SK-N-SH (cell line): ENCODE measurements around the gene PCSK6. TPM values are rescaled to one million over a fixed set of nuclear protein-coding genes. Genes with fewer than 3 reads are reported as not detected.

Source experiments
- CTCF ChIA-PET: fragments of 300-600, 350-600 bp; formaldehyde crosslinking; extraction: SDS; loops from one replicate; lab custom pipeline; 2021; lab: Yijun Ruan, JAX
- POLR2A ChIA-PET: fragments of 350-600 bp; sonication (Branson Sonifier 250); formaldehyde crosslinking; extraction: SDS; loops from one replicate; lab custom pipeline; 2020; ENCODE audit warnings: antibody characterized with exemption, inconsistent platforms; lab: Yijun Ruan, JAX
- DNase-seq: peaks from one replicate; pipeline ENCODE4 v3.0.0; 2012
- H2AFZ ChIP-seq: fragments of 200-600 bp; sonication (generic); 2 replicates; pipeline ENCODE4 v1.8.1; 2016; ENCODE audit warnings: antibody characterized with exemption, mild to moderate bottlenecking, low read depth
- H3F3A ChIP-seq: fragments of 200-600 bp; sonication (generic); replicated peaks from 2 replicates; pipeline ENCODE3; 2016; ENCODE audit warnings: antibody characterized with exemption, mild to moderate bottlenecking; ENCODE audit not compliant: insufficient read depth
- H3K27ac ChIP-seq, 2 experiments: fragments of 200-500 bp in 1 of 2; fragments of 200-600 bp in 1 of 2; sonication (Bioruptor generic) in 1 of 2; sonication (generic), shearing (Covaris generic) in 1 of 2; 2 replicates each; pipeline versions ENCODE4 v1.5.1 to v1.6.1; 2014 to 2016; ENCODE audit warnings: low read depth in 2 of 2, inconsistent platforms in 1 of 2, low read length in 1 of 2, mild to moderate bottlenecking in 1 of 2, mixed read lengths in 1 of 2
- H3K27me3 ChIP-seq: fragments of 200-600 bp; sonication (generic), shearing (Covaris generic); 2 replicates; pipeline ENCODE4 v1.6.1; 2016; ENCODE audit warnings: mixed run types; ENCODE audit not compliant: insufficient read depth
- H3K36me3 ChIP-seq, 2 experiments: fragments of 200-500 bp in 1 of 2; fragments of 200-600 bp in 1 of 2; sonication (Bioruptor generic) in 1 of 2; sonication (generic) in 1 of 2; replicated peaks in 1 of 2; 2 replicates each; pipeline versions ENCODE3 to v1.5.1; 2014 to 2016; ENCODE audit warnings: low read length in 1 of 2, mild to moderate bottlenecking in 1 of 2; ENCODE audit not compliant: insufficient read depth in 2 of 2, control insufficient read depth in 1 of 2
- H3K4me1 ChIP-seq, 2 experiments: fragments of 200-500 bp in 1 of 2; fragments of 200-600 bp in 1 of 2; sonication (Bioruptor generic) in 1 of 2; sonication (generic), shearing (Covaris generic) in 1 of 2; 2 replicates each; pipeline versions ENCODE4 v1.5.1 to v1.6.1; 2014 to 2016; ENCODE audit warnings: low read depth in 1 of 2, low read length in 1 of 2, mixed run types in 1 of 2; ENCODE audit not compliant: insufficient read depth in 2 of 2, control insufficient read depth in 1 of 2
- H3K4me2 ChIP-seq: fragments of 200-600 bp; sonication (generic), shearing (Covaris generic); 2 replicates; pipeline ENCODE4 v1.6.1; 2017; ENCODE audit warnings: mixed run types
- H3K4me3 ChIP-seq, 2 experiments: fragments of 200-500 bp in 1 of 2; fragments of 200-600 bp in 1 of 2; sonication (Bioruptor generic) in 1 of 2; sonication (generic), shearing (Covaris generic) in 1 of 2; 2 replicates each; pipeline versions ENCODE4 v1.5.1 to v1.8.1; 2014 to 2016; ENCODE audit warnings: low read depth in 2 of 2, inconsistent platforms in 1 of 2, low read length in 1 of 2, mild to moderate bottlenecking in 1 of 2, mixed read lengths in 1 of 2, moderate library complexity in 1 of 2
- H3K79me2 ChIP-seq: fragments of 200-600 bp; sonication (generic); 2 replicates; pipeline ENCODE4 v1.8.1; 2017; ENCODE audit warnings: mild to moderate bottlenecking; ENCODE audit not compliant: insufficient read depth
- H3K9ac ChIP-seq: fragments of 200-600 bp; sonication (generic); 2 replicates; pipeline ENCODE4 v1.6.1; 2017; ENCODE audit warnings: mixed run types
- H3K9me2 ChIP-seq: fragments of 200-600 bp; sonication (generic); 2 replicates; pipeline ENCODE4 v1.6.1; 2017; ENCODE audit warnings: mixed run types
- H3K9me3 ChIP-seq: fragments of 200-600 bp; sonication (generic); 2 replicates; pipeline ENCODE4 v1.6.1; 2017; ENCODE audit warnings: mixed run types, mild to moderate bottlenecking, moderate library complexity
- H4K20me1 ChIP-seq: fragments of 200-600 bp; sonication (generic); 2 replicates; pipeline ENCODE4 v1.6.1; 2017; ENCODE audit warnings: mild to moderate bottlenecking, mixed run types; ENCODE audit not compliant: insufficient read depth
- EP300 ChIP-seq, 2 experiments: IDR thresholded peaks; 2 replicates each; pipeline versions ENCODE4 v1.4.0 to v1.6.1; 2012; ENCODE audit warnings: borderline replicate concordance in 1 of 2, low read depth in 1 of 2, low read length in 1 of 2
- FOXM1 ChIP-seq: IDR thresholded peaks from 2 replicates; pipeline ENCODE4 v1.4.0; 2012; ENCODE audit warnings: low read depth, mild to moderate bottlenecking
- MXI1 ChIP-seq: IDR thresholded peaks from 2 replicates; pipeline ENCODE4 v1.6.1; 2012; ENCODE audit warnings: mild to moderate bottlenecking, low read depth, low read length, improper control_type of control experiment
- NRF1 ChIP-seq: IDR thresholded peaks from 2 replicates; pipeline ENCODE4 v1.6.1; 2012; ENCODE audit warnings: low read depth, mild to moderate bottlenecking, low read length
- RAD21 ChIP-seq: IDR thresholded peaks from 2 replicates; pipeline ENCODE4 v1.6.1; 2012; ENCODE audit warnings: mild to moderate bottlenecking, low read length
- RCOR1 ChIP-seq: fragments of 150-350 bp; IDR thresholded peaks from 2 replicates; pipeline ENCODE4 v1.6.1; 2017; ENCODE audit warnings: antibody characterized with exemption, low read length
- SMC3 ChIP-seq: IDR thresholded peaks from 2 replicates; pipeline ENCODE4 v1.6.1; 2012; ENCODE audit warnings: low read depth, low read length, improper control_type of control experiment
- TAF1 ChIP-seq: IDR thresholded peaks from 2 replicates; pipeline ENCODE4 v1.6.1; 2012; ENCODE audit warnings: low read depth, mild to moderate bottlenecking, low read length, moderate library complexity, borderline replicate concordance
- TEAD4 ChIP-seq: IDR thresholded peaks from 2 replicates; pipeline ENCODE4 v1.4.0; 2012; ENCODE audit warnings: mild to moderate bottlenecking, borderline replicate concordance; ENCODE audit not compliant: insufficient read depth
- WGBS: methylation state at CpG from one replicate; pipeline ENCODE4 v1.1.6; 2017; ENCODE audit warnings: low lambda C conversion rate; 5-methylcytosine and 5-hydroxymethylcytosine counted together
- polyA plus RNA-seq, 3 experiments: library from polyadenylated mRNA; depleted of rRNA; stranded (reverse); fragments of >200 nt; gene quantifications; 2 replicates each; pipeline ENCODE4 v1.2.3, GENCODE V29; 2012
- TF ChIP-seq, protein P1 (sequence below): IDR thresholded peaks from 2 replicates; pipeline ENCODE4 v1.6.1; 2012; ENCODE audit warnings: mild to moderate bottlenecking, low read depth, low read length, moderate library complexity
- TF ChIP-seq, protein P2 (sequence below): fragments of 200-600 bp; sonication (generic); IDR thresholded peaks from 2 replicates; pipeline ENCODE4 v1.6.1; 2017; ENCODE audit warnings: antibody characterized with exemption, mild to moderate bottlenecking, moderate library complexity

The PCSK6 gene
- polyA plus RNA-seq, 1 of the 3 experiments (the other 2 are of a cell fraction): 0.03 TPM

DNA sequence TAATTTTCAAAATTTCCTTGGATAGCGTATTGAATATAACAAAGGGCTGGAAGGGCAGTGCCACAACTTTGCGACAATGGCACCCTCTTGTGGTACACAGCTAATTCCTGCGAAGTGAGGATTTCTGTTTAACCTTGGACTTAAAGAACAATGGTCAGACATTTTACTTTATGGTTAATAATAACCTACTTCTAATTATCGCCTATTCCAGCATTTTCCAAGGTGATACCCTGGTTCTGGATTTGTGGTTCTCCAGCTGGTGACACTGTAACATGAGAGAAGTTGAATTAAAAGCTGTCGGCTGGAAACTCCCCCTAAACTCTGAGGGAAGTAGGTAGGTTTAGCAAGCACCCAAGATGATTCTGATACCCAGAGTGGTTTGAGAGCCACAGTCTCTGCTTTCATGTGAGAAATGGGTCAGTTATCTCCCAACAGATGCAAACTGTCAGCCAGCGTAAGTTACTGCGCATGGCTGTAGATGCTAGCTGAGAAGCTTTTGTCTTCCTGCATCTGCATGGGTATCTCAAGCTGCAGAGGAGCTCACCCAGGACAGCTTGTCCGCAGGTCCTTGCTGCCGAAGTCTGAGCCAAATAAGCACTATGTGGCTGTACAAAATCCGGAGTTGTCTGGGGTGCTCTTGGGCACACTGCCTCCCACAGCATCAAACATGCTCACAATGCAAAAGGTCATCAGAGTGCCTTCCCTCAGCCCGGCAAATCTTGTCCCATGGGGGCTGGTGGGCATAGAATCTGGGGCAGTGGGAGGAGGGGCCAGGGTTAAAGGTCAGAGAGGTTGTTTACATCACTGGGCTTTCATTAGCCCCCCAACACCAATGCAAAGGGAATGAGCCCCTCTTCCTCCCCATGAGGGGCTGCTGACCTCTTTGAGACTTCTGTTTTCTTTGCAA, 231.0 kb downstream of the PCSK6 start:
- Histone ChIP-seq H3K27me3 (no peaks in the 10 kb centered on the region), H3K27ac (no peak overlapping the region), H2AFZ (peak overlapping the region; percentile 80), H3K4me3 (peak overlapping the region in 1 of 2 experiments; percentile 34; a peak in 1 of 4 replicates), H3K9me3 (no peaks in the 10 kb centered on the region), H3K4me1 (peaks cover 0 to 8% of the 10 kb centered on the region in 2 experiments; a peak in 1 of 4 replicates), H3K79me2 (no peaks in the 10 kb centered on the region), H3F3A (peaks cover 4% of the 10 kb centered on the region), H3K4me2 (no peak overlapping the region), H3K9ac (no peak overlapping the region), H3K36me3 (no peaks in the 10 kb centered on the region), H4K20me1 (no peaks in the 10 kb centered on the region), H3K9me2 (no peaks in the 10 kb centered on the region)
- peak; percentile 66 for DNase-seq
- peak; percentile 94 for TF ChIP-seq SMC3
- TF ChIP-seq, protein P1, sequence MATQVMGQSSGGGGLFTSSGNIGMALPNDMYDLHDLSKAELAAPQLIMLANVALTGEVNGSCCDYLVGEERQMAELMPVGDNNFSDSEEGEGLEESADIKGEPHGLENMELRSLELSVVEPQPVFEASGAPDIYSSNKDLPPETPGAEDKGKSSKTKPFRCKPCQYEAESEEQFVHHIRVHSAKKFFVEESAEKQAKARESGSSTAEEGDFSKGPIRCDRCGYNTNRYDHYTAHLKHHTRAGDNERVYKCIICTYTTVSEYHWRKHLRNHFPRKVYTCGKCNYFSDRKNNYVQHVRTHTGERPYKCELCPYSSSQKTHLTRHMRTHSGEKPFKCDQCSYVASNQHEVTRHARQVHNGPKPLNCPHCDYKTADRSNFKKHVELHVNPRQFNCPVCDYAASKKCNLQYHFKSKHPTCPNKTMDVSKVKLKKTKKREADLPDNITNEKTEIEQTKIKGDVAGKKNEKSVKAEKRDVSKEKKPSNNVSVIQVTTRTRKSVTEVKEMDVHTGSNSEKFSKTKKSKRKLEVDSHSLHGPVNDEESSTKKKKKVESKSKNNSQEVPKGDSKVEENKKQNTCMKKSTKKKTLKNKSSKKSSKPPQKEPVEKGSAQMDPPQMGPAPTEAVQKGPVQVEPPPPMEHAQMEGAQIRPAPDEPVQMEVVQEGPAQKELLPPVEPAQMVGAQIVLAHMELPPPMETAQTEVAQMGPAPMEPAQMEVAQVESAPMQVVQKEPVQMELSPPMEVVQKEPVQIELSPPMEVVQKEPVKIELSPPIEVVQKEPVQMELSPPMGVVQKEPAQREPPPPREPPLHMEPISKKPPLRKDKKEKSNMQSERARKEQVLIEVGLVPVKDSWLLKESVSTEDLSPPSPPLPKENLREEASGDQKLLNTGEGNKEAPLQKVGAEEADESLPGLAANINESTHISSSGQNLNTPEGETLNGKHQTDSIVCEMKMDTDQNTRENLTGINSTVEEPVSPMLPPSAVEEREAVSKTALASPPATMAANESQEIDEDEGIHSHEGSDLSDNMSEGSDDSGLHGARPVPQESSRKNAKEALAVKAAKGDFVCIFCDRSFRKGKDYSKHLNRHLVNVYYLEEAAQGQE: no peak
- TF ChIP-seq TEAD4: no peak
- TF ChIP-seq FOXM1: no peak
- TF ChIP-seq TAF1: no peak
- peak; percentile 99 for TF ChIP-seq RAD21
- 0 out of 2 replicates have a peak, but pooled peaks have one; percentile 11 for TF ChIP-seq NRF1
- TF ChIP-seq EP300 (IDR thresholded peaks at IDR 0.05; ENCODE audit: borderline replicate concordance in 1 of 2, low read depth in 1 of 2, low read length in 1 of 2): 0 out of 4 replicates have a peak, but pooled peaks of 1 of the 2 experiments have one; percentile 14
- 0 out of 2 replicates have a peak, but pooled peaks have one; percentile 31 for TF ChIP-seq RCOR1
- no peak for TF ChIP-seq MXI1
- TF ChIP-seq, protein P2, sequence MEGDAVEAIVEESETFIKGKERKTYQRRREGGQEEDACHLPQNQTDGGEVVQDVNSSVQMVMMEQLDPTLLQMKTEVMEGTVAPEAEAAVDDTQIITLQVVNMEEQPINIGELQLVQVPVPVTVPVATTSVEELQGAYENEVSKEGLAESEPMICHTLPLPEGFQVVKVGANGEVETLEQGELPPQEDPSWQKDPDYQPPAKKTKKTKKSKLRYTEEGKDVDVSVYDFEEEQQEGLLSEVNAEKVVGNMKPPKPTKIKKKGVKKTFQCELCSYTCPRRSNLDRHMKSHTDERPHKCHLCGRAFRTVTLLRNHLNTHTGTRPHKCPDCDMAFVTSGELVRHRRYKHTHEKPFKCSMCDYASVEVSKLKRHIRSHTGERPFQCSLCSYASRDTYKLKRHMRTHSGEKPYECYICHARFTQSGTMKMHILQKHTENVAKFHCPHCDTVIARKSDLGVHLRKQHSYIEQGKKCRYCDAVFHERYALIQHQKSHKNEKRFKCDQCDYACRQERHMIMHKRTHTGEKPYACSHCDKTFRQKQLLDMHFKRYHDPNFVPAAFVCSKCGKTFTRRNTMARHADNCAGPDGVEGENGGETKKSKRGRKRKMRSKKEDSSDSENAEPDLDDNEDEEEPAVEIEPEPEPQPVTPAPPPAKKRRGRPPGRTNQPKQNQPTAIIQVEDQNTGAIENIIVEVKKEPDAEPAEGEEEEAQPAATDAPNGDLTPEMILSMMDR: peak; percentile 98
- CTCF ChIA-PET: interaction anchor here (0.7 to 12.8 kb wide), 35 partner anchors 9 to 617 kb away, joined by 3 to 190 read pairs (median 5); no protein-coding TSS in a partner anchor
- 20% methylated on average over 9 of the region's 11 CpGs for WGBS
- POLR2A ChIA-PET: interaction anchor here (0.6 kb wide), 2 partner anchors 11 to 133 kb away, joined by 3 to 4 read pairs; no protein-coding TSS in a partner anchor
